HepG2 (cell line): ENCODE data around the gene CBL. TPM values are rescaled to one million over a fixed set of nuclear protein-coding genes. Genes with fewer than 3 reads are reported as not detected.

Experiments used
- BATF2 ChIP-seq: sonication (generic); formaldehyde crosslinking; IDR thresholded peaks from 2 replicates; pipeline ENCODE4 v1.8.0; 2022; ENCODE audit warnings: mild to moderate bottlenecking, missing genetic modification reagents, moderate library complexity
- BCL6 ChIP-seq: IDR thresholded peaks from 2 replicates; pipeline ENCODE4 v1.6.1; 2016; ENCODE audit warnings: missing genetic modification reagents, missing compliant biosample characterization
- DZIP1 ChIP-seq: sonication (generic); formaldehyde crosslinking; IDR thresholded peaks from 2 replicates; pipeline ENCODE4 v1.5.0; 2020; ENCODE audit warnings: mild to moderate bottlenecking, missing genetic modification reagents
- ERF ChIP-seq: IDR thresholded peaks from 2 replicates; pipeline ENCODE4 v1.6.1; 2018; ENCODE audit warnings: missing biosample characterization, missing genetic modification reagents
- HNF4G ChIP-seq, 2 experiments: sonication (generic) in 1 of 2; formaldehyde crosslinking in 1 of 2; IDR thresholded peaks; 2 replicates each; pipeline versions ENCODE4 v1.4.0 to v1.6.1; 2011 to 2020; ENCODE audit warnings: borderline replicate concordance in 2 of 2, low read depth in 2 of 2, mild to moderate bottlenecking in 2 of 2, low read length in 1 of 2, missing genetic modification reagents in 1 of 2, moderate library complexity in 1 of 2
- HOXA3 ChIP-seq: sonication (generic); formaldehyde crosslinking; IDR thresholded peaks from 2 replicates; pipeline ENCODE4 v1.5.0; 2020; ENCODE audit warnings: missing genetic modification reagents
- JUN ChIP-seq: sonication (generic); formaldehyde crosslinking; IDR thresholded peaks from 2 replicates; pipeline ENCODE4 v1.4.0; 2020; ENCODE audit warnings: mild to moderate bottlenecking, missing genetic modification reagents
- MTA3 ChIP-seq: sonication (generic); formaldehyde crosslinking; IDR thresholded peaks from 2 replicates; pipeline ENCODE4 v1.4.0; 2020; ENCODE audit warnings: missing genetic modification reagents
- NCOA2 ChIP-seq: sonication (generic); formaldehyde crosslinking; IDR thresholded peaks from 2 replicates; pipeline ENCODE4 v1.8.0; 2022; ENCODE audit warnings: inconsistent platforms
- RFXAP ChIP-seq: sonication (generic); formaldehyde crosslinking; IDR thresholded peaks from 2 replicates; pipeline ENCODE4 v1.4.0; 2020; ENCODE audit warnings: missing genetic modification reagents, borderline replicate concordance
- SMARCC2 ChIP-seq: fragments of 450-650 bp; IDR thresholded peaks from 2 replicates; pipeline ENCODE4 v1.6.1; 2017; ENCODE audit warnings: antibody characterized with exemption, mild to moderate bottlenecking
- SRSF9 ChIP-seq: fragments of 200-400 bp; formaldehyde crosslinking; IDR thresholded peaks from 2 replicates; pipeline ENCODE4 v1.6.1; 2018; ENCODE audit warnings: borderline replicate concordance, mild to moderate bottlenecking, low read depth, low read length; ENCODE audit not compliant: insufficient read depth, poor library complexity, severe bottlenecking
- ZC3H13 ChIP-seq: sonication (generic); formaldehyde crosslinking; IDR thresholded peaks from 2 replicates; pipeline ENCODE4 v1.8.1; 2023; ENCODE audit warnings: mild to moderate bottlenecking, missing genetic modification reagents, moderate library complexity
- ZMYM3 ChIP-seq: sonication (generic); formaldehyde crosslinking; IDR thresholded peaks from 2 replicates; pipeline ENCODE4 v1.5.1; 2020; ENCODE audit warnings: mild to moderate bottlenecking, missing genetic modification reagents
- ZNF318 ChIP-seq: sonication (generic); formaldehyde crosslinking; IDR thresholded peaks from 2 replicates; pipeline ENCODE4 v1.4.0; 2020; ENCODE audit warnings: mild to moderate bottlenecking, missing genetic modification reagents
- ZNF460 ChIP-seq: sonication (generic); formaldehyde crosslinking; IDR thresholded peaks from 2 replicates; pipeline ENCODE4 v1.5.1; 2020; ENCODE audit warnings: missing genetic modification reagents, mild to moderate bottlenecking, borderline replicate concordance
- ZNF496 ChIP-seq: sonication (generic); formaldehyde crosslinking; IDR thresholded peaks from 2 replicates; pipeline ENCODE4 v1.8.1; 2023; ENCODE audit warnings: mild to moderate bottlenecking, moderate library complexity, missing genetic modification reagents; ENCODE audit not compliant: insufficient replicate concordance
- polyA plus RNA-seq, 8 experiments: library from polyadenylated mRNA; depleted of rRNA in 3 of 8; stranded (reverse) in 7 of 8; unstranded in 1 of 8; fragments of >200 nt; fragmentation: Illumina TruSeq in 4 of 8; extraction: Trizol in 4 of 8; gene quantifications; 2 replicates each; pipeline versions ENCODE4 v1.2.1 to v1.2.3, GENCODE V29; 2011 to 2016; ENCODE audit warnings: low read depth in 4 of 8, missing spikeins in 1 of 8, mixed read lengths in 1 of 8; ENCODE audit not compliant: insufficient read depth in 1 of 8
- total RNA-seq, 5 experiments: library from RNA; depleted of rRNA; stranded (reverse); fragments of >200 nt; fragmentation: Illumina TruSeq; extraction: Trizol; gene quantifications; 2 replicates each; pipeline ENCODE4 v1.2.3, GENCODE V29; 2016; ENCODE audit warnings: low read depth in 1 of 5

CBL gene
- total and polyA plus RNA-seq, 2 of the 13 experiments (the other 11 are each of a cell fraction or from before 2014, with no cell fraction given) = 6.6 to 7.4 TPM

- no peak for TF ChIP-seq DZIP1
- no peak for TF ChIP-seq BATF2 (CRISPR knock-in tag)
- no peak for TF ChIP-seq BCL6
- TF ChIP-seq MTA3 (CRISPR knock-in tag) = no peak
- no peak for TF ChIP-seq SRSF9
- TF ChIP-seq ZNF460 = no peak
- no peak for TF ChIP-seq ZNF318 (CRISPR knock-in tag)
- peak; percentile 100 for TF ChIP-seq ZMYM3
- TF ChIP-seq HNF4G (IDR thresholded peaks at IDR 0.05; ENCODE audit: borderline replicate concordance, low read depth, low read length) = no peak
- no peak for TF ChIP-seq HNF4G (CRISPR knock-in tag; IDR thresholded peaks at IDR 0.05; ENCODE audit: borderline replicate concordance, low read depth)
- no peak for TF ChIP-seq ZC3H13
- TF ChIP-seq RFXAP (CRISPR knock-in tag) = peak; percentile 31; the same call in 1 of the 2 replicates
- TF ChIP-seq JUN (CRISPR knock-in tag) = no peak
- no peak for TF ChIP-seq ZNF496 (CRISPR knock-in tag)
- 0 out of 2 replicates have a peak, but pooled peaks have one; percentile 37 for TF ChIP-seq ERF
- TF ChIP-seq HOXA3 (CRISPR knock-in tag) = peak; percentile 11; the same call in 1 of the 2 replicates
- TF ChIP-seq SMARCC2 = no peak
- peak; percentile 11; the same call in 1 of the 2 replicates for TF ChIP-seq NCOA2 (CRISPR knock-in tag)
These were observed 37.5 kb upstream of the CBL start, which contains the start of gene NLRX1 (continued) for GRCh38 chr11:119168471-119169281.
